ENCODE results near the gene GPR37L1. TPM values are rescaled to one million over a fixed set of nuclear protein-coding genes. Genes with fewer than 3 reads are reported as not detected.
"Not testable (repeated sequence)": the region's sequence is repeated elsewhere in the genome, so short reads cannot be mapped to it uniquely, and the experiment has no call there.

The GPR37L1 gene
- total and polyA plus RNA-seq, 3 donors from 2014 or later, result 0.42 to 1.6 (median 0.56) TPM

- H3K9me3 ChIP-seq, result no peaks in the 10 kb centered on the region
- H3K4me1 ChIP-seq, result peaks cover 14% of the 10 kb centered on the region
- H3K27me3 ChIP-seq, result no peaks in the 10 kb centered on the region
- H3K36me3 ChIP-seq (ENCODE audit: low read depth, missing control alignments), result no peaks in the 10 kb centered on the region
- intact Hi-C loops (cut with DNase I; ENCODE audit: low total_unique reads), result no loop called here
- TF ChIP-seq CTCF (IDR thresholded peaks at IDR 0.05), result no peak
- TF ChIP-seq POLR2A (IDR thresholded peaks at IDR 0.05), result no peak
- peak overlapping the region; percentile 88 to 93 for H3K4me3 ChIP-seq
- peak overlapping the region; percentile 88 to 90 for H3K27ac ChIP-seq
- WGBS, 2 donors, result 7 to 12% methylated on average over 14 to 17 of the region's 17 CpGs
- no peak for DNase-seq
Observed at GRCh38 chr1:202143011-202143767, 20.5 kb downstream of the GPR37L1 start.

DNA sequence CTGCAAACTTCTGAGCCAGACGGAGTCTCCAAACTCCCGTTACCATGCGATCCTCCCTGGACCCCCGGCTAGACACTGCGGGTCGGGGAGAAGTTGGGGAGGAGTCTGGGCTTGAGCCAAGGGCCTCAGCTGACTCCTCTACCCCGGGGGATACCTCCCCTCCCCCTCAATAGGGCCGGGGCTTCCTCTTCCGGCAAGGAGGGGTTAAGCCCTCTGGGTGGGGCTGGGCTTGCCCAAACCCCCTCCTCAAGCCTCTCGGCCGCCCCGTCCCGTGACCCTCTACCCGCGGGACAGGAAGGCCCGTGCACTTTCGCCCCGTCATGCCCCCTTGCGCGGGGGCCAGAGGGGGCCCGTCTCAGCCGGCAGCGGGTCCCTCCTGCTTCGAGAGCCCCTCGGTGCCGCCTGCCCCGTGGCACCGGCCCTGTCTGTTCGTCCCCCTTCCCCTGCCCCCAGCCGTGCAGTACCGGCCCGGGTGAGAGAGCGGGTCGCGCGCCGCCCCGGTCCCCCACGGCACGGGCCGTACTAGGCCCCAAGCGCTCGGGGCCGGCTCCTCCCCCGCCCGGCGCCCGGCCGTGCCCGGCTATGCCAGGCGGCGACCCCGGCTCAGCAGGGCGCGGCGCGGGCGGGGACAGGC is 21.2 kb downstream of the GPR37L1 start:
- WGBS, 2 donors, result 0 to 1% methylated on average over 1 to 41 of the region's 58 CpGs
- H3K4me1 ChIP-seq, result peaks cover 14% of the 10 kb centered on the region
- no peak for DNase-seq
- H3K9me3 ChIP-seq, result no peaks in the 10 kb centered on the region
- intact Hi-C loops (cut with DNase I; ENCODE audit: low total_unique reads), result no loop called here
- no peaks in the 10 kb centered on the region for H3K36me3 ChIP-seq (ENCODE audit: low read depth, missing control alignments)
- H3K4me3 ChIP-seq, result peak overlapping the region; percentile 88 to 93
- H3K27ac ChIP-seq, result peak overlapping the region; percentile 88 to 90
- TF ChIP-seq POLR2A (IDR thresholded peaks at IDR 0.05) (no peak), CTCF (IDR thresholded peaks at IDR 0.05) (no peak)
- H3K27me3 ChIP-seq, result no peaks in the 10 kb centered on the region

- TF ChIP-seq CTCF (IDR thresholded peaks at IDR 0.05) (no peak), POLR2A (IDR thresholded peaks at IDR 0.05) (no peak)
- intact Hi-C loops (cut with DNase I; ENCODE audit: low total_unique reads), result no loop called here
- Histone ChIP-seq H3K9me3 (no peaks in the 10 kb centered on the region), H3K27ac (peak within 1 kb of the TSS; percentile 88 to 90), H3K27me3 (no peaks in the 10 kb centered on the region), H3K4me3 (peak within 1 kb of the TSS; percentile 88 to 93), H3K4me1 (peaks cover 14% of the 10 kb centered on the region), H3K36me3 (ENCODE audit: low read depth, missing control alignments) (no peaks in the 10 kb centered on the region)
- WGBS, 2 donors, result 0% methylated on average over 4 to 52 of the region's 82 CpGs
- peak; percentile 70 for DNase-seq
Observed at GRCh38 chr1:202144402-202145067, 21.8 kb downstream of the GPR37L1 start, which contains the start of gene ARL8A. TSS of gene ARL8A (minus strand) at chr1:202144737. CDS start at chr1:202144572, 165 bp downstream.

GRCh38 chr1:202145068-202145743 is 22.5 kb downstream of the GPR37L1 start:
- TF ChIP-seq CTCF (IDR thresholded peaks at IDR 0.05) (no peak), POLR2A (IDR thresholded peaks at IDR 0.05) (no peak)
- Histone ChIP-seq H3K36me3 (ENCODE audit: low read depth, missing control alignments) (no peaks in the 10 kb centered on the region), H3K27me3 (no peaks in the 10 kb centered on the region), H3K27ac (peak overlapping the region; percentile 83 to 90), H3K4me3 (peak overlapping the region; percentile 88 to 93), H3K9me3 (no peaks in the 10 kb centered on the region), H3K4me1 (peaks cover 14% of the 10 kb centered on the region)
- WGBS, 2 donors, result 5 to 6% methylated on average over 13 of the region's 13 CpGs
- intact Hi-C loops (cut with DNase I; ENCODE audit: low total_unique reads), result no loop called here
- no peak for DNase-seq

GRCh38 chr1:202145744-202146140 is 23.0 kb downstream of the GPR37L1 start:
- H3K27ac ChIP-seq; intact Hi-C loops (cut with DNase I; ENCODE audit: low total_unique reads); H3K4me3 ChIP-seq; DNase-seq; H3K36me3 ChIP-seq (ENCODE audit: low read depth, missing control alignments); H3K27me3 ChIP-seq; H3K9me3 ChIP-seq: not testable (repeated sequence)
- whole genome bisulfite sequencing, 2 donors, result 81 to 95% methylated on average over 8 of the region's 8 CpGs
- H3K4me1 ChIP-seq, result peaks cover 14% of the 10 kb centered on the region

Measured in testis (tissue), 3 donors.